Body of pancreas (tissue), 4 donors: Measurements from ENCODE around the gene ACVR1B.

ENCODE experiments used
- CTCF ChIP-seq, 7 experiments: fragments of 450-650 bp in 4 of 7; fragments of 200-600 bp in 3 of 7; sonication (generic) in 3 of 7; IDR thresholded peaks; one replicate each; pipeline ENCODE4 v1.5.1; 2016 to 2019; ENCODE audit warnings: antibody characterized with exemption in 7 of 7
- POLR2A ChIP-seq, 3 donors: fragments of 450-650 bp; IDR thresholded peaks; one replicate each; pipeline ENCODE4 v1.6.1; 2016; ENCODE audit warnings: antibody characterized with exemption in 3 of 3, mild to moderate bottlenecking in 2 of 3

GRCh38 chr12:51910691-51911090, 40.8 kb upstream of the ACVR1B start:
- TF ChIP-seq POLR2A (IDR thresholded peaks at IDR 0.05) (no peak), CTCF (IDR thresholded peaks at IDR 0.05) (no peak)
